OCI-LY1 (cell line): ENCODE results near the gene DESI2.

ENCODE experiments used
- H2AFZ ChIP-seq: fragments of 200-600 bp; sonication (generic), shearing (Covaris generic); 2 replicates; pipeline ENCODE4 v1.6.0; 2014; ENCODE audit warnings: antibody characterized with exemption, mild to moderate bottlenecking, low read length
- H3F3A ChIP-seq: fragments of 200-600 bp; sonication (generic), shearing (Covaris generic); 2 replicates; pipeline ENCODE4 v1.6.0; 2014; ENCODE audit warnings: mild to moderate bottlenecking, antibody characterized with exemption, low read length, moderate library complexity; ENCODE audit not compliant: insufficient read depth
- H3K27ac ChIP-seq: fragments of 200-600 bp; sonication (generic); 2 replicates; pipeline ENCODE4 v1.5.1; 2014; ENCODE audit warnings: low read length, mixed run types, mild to moderate bottlenecking, low read depth; ENCODE audit not compliant: poor library complexity, severe bottlenecking
- H3K27me3 ChIP-seq: fragments of 200-600 bp; sonication (generic); 2 replicates; pipeline ENCODE4 v1.6.0; 2014; ENCODE audit warnings: antibody characterized with exemption, mild to moderate bottlenecking, low read length, moderate library complexity; ENCODE audit not compliant: insufficient read depth
- H3K36me3 ChIP-seq: fragments of 200-600 bp; sonication (generic); 2 replicates; pipeline ENCODE4 v1.6.1; 2014; ENCODE audit warnings: mild to moderate bottlenecking, antibody characterized with exemption, low read length, moderate library complexity, mixed read lengths; ENCODE audit not compliant: insufficient read depth
- H3K4me1 ChIP-seq: fragments of 200-600 bp; sonication (generic); 2 replicates; pipeline ENCODE4 v1.5.1; 2014; ENCODE audit warnings: mild to moderate bottlenecking, low read length, moderate library complexity; ENCODE audit not compliant: insufficient read depth, severe bottlenecking
- H3K4me2 ChIP-seq: fragments of 200-600 bp; sonication (generic), shearing (Covaris generic); 2 replicates; pipeline ENCODE4 v1.6.1; 2014; ENCODE audit warnings: low read length
- H3K4me3 ChIP-seq: fragments of 200-600 bp; sonication (generic); 2 replicates; pipeline ENCODE4 v1.5.1; 2014; ENCODE audit warnings: low read length, low read depth, mild to moderate bottlenecking, mixed read lengths; ENCODE audit not compliant: poor library complexity, severe bottlenecking
- H3K79me2 ChIP-seq: fragments of 200-600 bp; shearing (Covaris generic); 2 replicates; pipeline ENCODE4 v1.6.1; 2016; ENCODE audit warnings: mixed run types, low read length, mixed read lengths; ENCODE audit not compliant: insufficient read depth
- H3K9ac ChIP-seq: fragments of 200-600 bp; sonication (generic), shearing (Covaris generic); 2 replicates; pipeline ENCODE4 v1.6.1; 2014; ENCODE audit warnings: mild to moderate bottlenecking, low read length, mixed read lengths
- H3K9me2 ChIP-seq: fragments of 200-600 bp; sonication (generic), shearing (Covaris generic); 2 replicates; pipeline ENCODE4 v1.6.1; 2014; ENCODE audit warnings: low read depth, mild to moderate bottlenecking, low read length, mixed read lengths
- H3K9me3 ChIP-seq: fragments of 200-600 bp; shearing (Covaris generic); 2 replicates; pipeline ENCODE4 v1.6.1; 2014; ENCODE audit warnings: low read length, mixed read lengths
- H4K20me1 ChIP-seq: fragments of 200-600 bp; sonication (generic), shearing (Covaris generic); 2 replicates; pipeline ENCODE4 v1.6.0; 2016; ENCODE audit warnings: mild to moderate bottlenecking, low read length; ENCODE audit not compliant: insufficient read depth
- EZH2 ChIP-seq: fragments of 200-600 bp; sonication (generic), shearing (Covaris generic); IDR thresholded peaks from 2 replicates; pipeline ENCODE4 v1.8.0; 2017; ENCODE audit warnings: borderline replicate concordance, mixed run types, mild to moderate bottlenecking, antibody characterized with exemption, low read length, moderate library complexity, mixed read lengths
- TF ChIP-seq, protein P1 (sequence below): fragments of 200-600 bp; sonication (generic), shearing (Covaris generic); IDR thresholded peaks from 2 replicates; pipeline ENCODE4 v1.5.1; 2017; ENCODE audit warnings: mild to moderate bottlenecking, antibody characterized with exemption, low read length, moderate library complexity, mixed read lengths

Gene DESI2

DNA sequence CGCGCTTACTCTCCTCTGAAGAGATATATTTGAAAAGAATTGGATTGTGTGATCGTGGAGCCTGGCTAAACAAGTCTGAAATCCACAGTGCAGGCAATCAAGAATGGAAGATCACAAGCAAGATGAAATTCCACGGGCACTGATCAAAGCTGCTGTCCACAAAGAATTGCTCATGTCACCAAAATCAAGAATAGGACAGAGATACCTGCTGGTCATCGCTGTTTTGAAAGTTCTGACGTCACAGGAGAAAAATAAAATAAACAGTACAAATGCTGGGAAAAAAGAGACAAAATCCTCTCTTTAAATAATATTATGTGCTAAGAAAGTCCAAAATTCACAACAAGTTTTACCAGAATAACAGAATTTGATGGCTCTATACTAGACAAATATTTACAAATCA is 12.0 kb upstream of the DESI2 start:
- Histone ChIP-seq H3K27ac (no peak overlapping the region), H3K4me3 (no peak overlapping the region), H3F3A (no peaks in the 10 kb centered on the region), H3K4me2 (no peak overlapping the region), H4K20me1 (no peaks in the 10 kb centered on the region), H2AFZ (no peak overlapping the region), H3K79me2 (no peaks in the 10 kb centered on the region), H3K36me3 (no peaks in the 10 kb centered on the region), H3K27me3 (peaks cover 12% of the 10 kb centered on the region; the same call in 1 of the 2 replicates), H3K9me2 (no peaks in the 10 kb centered on the region), H3K9me3 (no peaks in the 10 kb centered on the region), H3K4me1 (no peaks in the 10 kb centered on the region), H3K9ac (no peak overlapping the region)
- TF ChIP-seq, protein P1, sequence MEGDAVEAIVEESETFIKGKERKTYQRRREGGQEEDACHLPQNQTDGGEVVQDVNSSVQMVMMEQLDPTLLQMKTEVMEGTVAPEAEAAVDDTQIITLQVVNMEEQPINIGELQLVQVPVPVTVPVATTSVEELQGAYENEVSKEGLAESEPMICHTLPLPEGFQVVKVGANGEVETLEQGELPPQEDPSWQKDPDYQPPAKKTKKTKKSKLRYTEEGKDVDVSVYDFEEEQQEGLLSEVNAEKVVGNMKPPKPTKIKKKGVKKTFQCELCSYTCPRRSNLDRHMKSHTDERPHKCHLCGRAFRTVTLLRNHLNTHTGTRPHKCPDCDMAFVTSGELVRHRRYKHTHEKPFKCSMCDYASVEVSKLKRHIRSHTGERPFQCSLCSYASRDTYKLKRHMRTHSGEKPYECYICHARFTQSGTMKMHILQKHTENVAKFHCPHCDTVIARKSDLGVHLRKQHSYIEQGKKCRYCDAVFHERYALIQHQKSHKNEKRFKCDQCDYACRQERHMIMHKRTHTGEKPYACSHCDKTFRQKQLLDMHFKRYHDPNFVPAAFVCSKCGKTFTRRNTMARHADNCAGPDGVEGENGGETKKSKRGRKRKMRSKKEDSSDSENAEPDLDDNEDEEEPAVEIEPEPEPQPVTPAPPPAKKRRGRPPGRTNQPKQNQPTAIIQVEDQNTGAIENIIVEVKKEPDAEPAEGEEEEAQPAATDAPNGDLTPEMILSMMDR = no peak
- no peak for TF ChIP-seq EZH2

DNA sequence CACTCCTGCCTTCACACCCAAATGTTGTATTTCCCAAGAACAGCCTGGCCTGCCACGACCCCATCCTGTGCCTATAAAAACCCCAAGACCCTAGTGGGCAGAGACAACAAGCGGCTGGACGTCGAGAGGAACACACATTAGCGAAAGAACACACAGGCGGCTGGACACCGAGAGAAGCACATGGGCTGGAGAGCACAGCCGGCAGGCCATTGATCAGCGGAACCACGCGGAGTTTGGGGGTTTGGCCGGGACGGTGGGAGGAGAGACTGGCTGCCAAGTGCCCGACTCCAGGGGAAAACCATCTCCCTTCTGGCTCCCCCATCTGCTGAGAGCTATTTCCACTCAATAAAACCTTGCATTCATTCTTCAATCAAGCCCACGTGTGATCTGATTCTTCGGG is 10.4 kb upstream of the DESI2 start:
- Histone ChIP-seq H3K27me3 (peaks cover 12% of the 10 kb centered on the region; the same call in 1 of the 2 replicates), H3K27ac (no peak overlapping the region), H3K4me3 (no peak overlapping the region), H3K4me2 (no peak overlapping the region), H3F3A (no peaks in the 10 kb centered on the region), H3K9me3 (no peaks in the 10 kb centered on the region), H4K20me1 (no peaks in the 10 kb centered on the region), H3K9ac (no peak overlapping the region), H2AFZ (no peak overlapping the region), H3K79me2 (no peaks in the 10 kb centered on the region), H3K9me2 (no peaks in the 10 kb centered on the region), H3K4me1 (no peaks in the 10 kb centered on the region), H3K36me3 (no peaks in the 10 kb centered on the region; the same call in 1 of the 2 replicates)
- TF ChIP-seq, protein P1 = no peak
- TF ChIP-seq EZH2 = no peak

- H3K4me3 ChIP-seq = no peak overlapping the region
- no peaks in the 10 kb centered on the region for H3K4me1 ChIP-seq
- H3K27me3 ChIP-seq = peaks cover 12% of the 10 kb centered on the region; the same call in 1 of the 2 replicates
- no peaks in the 10 kb centered on the region for H3F3A ChIP-seq
- TF ChIP-seq, protein P1 = no peak
- TF ChIP-seq EZH2 = no peak
- H3K9me3 ChIP-seq = no peaks in the 10 kb centered on the region
- no peak overlapping the region for H2AFZ ChIP-seq
- H3K27ac ChIP-seq = no peak overlapping the region
- H3K79me2 ChIP-seq = no peaks in the 10 kb centered on the region
- H3K9ac ChIP-seq = no peak overlapping the region
- no peak overlapping the region for H3K4me2 ChIP-seq
- H4K20me1 ChIP-seq = no peaks in the 10 kb centered on the region
- no peaks in the 10 kb centered on the region for H3K9me2 ChIP-seq
- no peaks in the 10 kb centered on the region; the same call in 1 of the 2 replicates for H3K36me3 ChIP-seq
Observed at GRCh38 chr1:244642988-244643387, 9.9 kb upstream of the DESI2 start.
